GM18502 (cell line): ENCODE data around the gene HRH1.

ENCODE experiments used
- ATAC-seq: cut with Tn5 transposase; IDR thresholded peaks from one replicate; pipeline ENCODE4 v1.9.1; 2021; ENCODE audit warnings: mild to moderate bottlenecking; ENCODE audit not compliant: unreplicated experiment, poor library complexity

The HRH1 gene

DNA sequence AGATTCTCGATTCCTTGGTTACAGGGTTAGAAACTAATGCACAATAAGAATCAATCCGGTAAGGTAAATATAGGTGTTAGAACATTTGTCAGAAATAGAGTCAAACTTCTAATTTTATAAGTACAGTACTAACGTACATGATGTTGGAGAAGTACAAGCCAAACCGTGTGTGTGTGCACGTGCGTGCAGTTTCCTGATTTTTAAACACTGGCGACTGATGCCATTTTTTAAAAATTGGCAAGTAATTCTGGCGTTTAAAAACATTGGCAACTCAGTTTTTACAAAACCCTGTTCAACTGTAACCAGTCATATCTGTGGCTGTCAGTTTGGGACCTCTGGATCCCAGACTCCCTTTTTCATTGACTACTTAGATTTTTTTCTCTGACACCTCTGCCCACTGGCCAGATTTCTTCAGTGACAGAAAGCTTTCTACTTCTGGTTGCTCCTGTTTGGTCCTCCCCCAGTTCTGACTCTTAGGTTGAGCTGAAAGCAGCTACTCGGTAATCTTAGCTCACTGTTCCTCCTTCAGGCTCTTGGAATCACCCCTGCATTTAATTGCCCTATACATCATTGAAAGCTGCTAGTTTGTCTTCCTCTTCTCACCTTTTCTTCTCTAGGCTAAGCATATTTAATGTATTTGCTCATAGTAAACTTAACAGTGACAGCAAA is 118.7 kb downstream of the HRH1 start:
- no peak for ATAC-seq

DNA sequence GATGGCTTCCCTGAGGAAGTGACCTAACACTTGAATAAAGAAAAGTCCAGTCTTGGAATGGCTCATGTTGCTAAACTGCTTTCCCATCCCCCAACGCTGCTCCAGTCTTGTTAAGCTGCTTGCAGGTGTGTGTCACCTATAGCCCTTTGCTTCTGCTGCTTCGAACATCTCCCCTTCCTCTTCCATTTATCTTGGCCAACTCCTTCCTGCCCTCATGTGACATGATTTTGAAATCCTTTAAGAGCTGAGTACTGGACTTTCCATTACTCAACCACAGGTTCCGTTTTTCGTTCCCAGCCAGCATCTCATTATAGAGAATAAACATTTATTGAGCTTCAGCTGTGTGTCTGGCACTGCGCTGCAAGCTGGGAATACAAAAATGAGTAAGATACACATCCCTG is 119.6 kb downstream of the HRH1 start:
- ATAC-seq: no peak

DNA sequence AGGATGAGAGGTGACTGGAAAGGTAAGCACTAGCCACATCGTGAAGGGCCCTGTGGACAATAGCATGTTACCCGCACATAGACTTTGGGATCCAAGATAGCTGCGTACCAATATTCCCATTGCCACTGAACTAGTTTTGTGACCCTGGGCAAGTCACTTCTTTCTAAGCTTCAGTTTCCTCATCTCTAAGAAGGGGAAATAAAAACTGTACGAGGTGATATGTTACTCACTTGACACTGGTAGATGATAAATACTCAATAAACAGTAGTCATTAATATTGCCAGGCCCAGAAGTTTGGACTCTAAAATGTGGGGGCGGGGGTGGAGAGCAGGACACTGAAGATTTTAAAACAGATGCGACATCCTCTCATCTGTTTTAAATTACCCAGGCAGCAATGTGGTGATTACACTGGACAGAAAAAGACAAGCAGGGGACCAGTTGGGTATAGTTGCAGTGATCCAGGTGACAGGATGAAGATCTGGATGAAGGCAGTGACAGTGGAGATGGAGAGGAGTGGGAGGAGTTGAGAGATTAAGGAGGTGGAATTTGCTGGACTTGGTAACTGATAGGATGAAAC is 120.4 kb downstream of the HRH1 start:
- ATAC-seq: no peak

DNA sequence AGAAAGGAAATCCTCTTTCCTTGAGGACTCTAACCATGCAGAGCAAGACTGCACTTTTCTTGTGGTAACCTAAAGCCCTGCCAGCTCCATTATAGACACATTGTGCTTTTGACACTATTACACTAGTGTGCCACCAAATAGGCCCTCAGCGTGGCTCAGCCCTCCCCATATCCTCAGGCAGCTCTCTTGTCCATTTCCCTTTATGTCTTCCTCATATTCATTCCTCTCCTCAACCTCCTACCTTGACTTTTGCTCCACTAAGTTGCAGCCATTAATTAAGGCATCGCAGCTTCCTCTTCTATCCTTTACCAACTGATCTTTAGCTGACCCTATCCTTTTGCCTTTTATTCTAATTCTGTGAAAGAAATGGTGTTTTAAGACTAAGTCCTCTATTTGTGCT is 121.6 kb downstream of the HRH1 start:
- ATAC-seq: no peak

DNA sequence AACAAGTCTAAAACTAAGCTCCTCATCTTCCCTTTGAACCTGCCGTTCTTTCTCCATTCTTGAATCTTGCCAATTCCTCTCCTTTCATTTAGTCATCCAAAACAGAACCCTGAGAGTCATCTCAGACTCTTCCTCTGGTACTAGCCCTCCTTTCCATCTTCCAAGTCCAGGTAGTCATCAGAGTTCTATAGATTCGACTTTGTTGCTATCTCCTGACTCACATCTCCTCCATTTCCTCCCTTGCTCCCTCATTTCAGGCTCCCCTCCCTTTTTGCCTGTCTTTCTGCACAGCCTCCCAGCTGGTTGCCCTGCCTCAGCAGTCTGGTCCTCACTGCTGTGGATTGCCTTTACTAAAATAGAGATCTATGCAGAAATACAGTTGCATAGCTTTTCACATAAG is 122.6 kb downstream of the HRH1 start:
- ATAC-seq: no peak

DNA sequence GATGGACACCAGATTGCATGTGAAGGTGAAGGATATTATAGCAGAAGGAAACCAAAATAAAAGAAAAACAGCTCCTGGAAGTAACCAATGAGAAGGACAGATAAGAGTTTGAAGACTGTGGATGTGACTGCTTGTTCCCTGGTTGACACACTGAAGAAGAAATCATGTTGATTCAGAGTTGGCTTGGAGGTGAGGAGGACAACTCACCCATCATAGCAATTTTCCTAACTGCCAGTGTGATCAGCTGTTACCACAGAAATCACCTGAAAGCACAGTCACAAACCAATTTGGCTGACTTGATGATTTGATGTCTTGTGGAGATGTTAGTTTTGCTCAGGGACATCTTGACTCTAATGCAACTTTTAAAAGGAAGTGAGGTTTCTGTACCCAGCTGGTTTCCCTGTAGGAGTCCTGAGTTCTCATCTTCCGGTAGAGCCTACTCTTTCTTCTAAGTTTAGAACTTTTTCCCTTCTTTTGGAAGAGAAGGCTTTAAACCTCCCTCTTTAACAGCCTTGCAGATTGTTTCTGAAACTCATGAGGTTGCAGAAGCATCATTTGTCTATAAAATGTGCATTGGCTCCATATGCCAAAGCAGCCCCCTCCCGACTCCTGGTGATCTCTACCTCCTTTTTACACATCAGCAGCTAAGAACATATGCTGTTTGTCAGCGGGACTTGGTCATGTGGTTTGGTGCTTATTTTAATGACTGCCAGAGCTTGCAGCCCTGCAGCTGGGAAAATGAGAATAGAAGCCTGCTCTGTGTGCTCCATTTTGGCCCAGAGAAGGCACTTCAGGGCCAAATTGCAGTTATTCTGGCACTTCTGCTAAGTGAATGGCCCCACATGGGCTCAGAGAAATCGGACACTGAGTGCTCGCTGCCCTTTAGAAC is 128.2 kb downstream of the HRH1 start:
- no peak for ATAC-seq

DNA sequence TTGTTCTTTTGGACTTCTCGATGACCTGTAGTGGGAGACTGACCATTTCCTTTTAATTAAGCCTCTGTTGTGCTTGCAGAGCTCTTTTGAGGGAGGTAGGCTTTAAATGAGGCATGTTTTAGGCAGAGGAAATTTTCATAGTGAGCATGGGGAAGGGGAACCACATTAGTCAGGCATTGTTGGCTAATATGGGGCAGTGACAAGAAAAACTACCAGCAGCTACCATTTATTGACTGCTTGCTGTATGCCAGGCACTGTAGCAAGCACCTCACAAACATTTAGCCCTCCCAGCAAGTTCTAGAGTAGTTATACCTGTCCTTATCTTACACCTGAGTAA is 128.8 kb downstream of the HRH1 start:
- no peak for ATAC-seq

DNA sequence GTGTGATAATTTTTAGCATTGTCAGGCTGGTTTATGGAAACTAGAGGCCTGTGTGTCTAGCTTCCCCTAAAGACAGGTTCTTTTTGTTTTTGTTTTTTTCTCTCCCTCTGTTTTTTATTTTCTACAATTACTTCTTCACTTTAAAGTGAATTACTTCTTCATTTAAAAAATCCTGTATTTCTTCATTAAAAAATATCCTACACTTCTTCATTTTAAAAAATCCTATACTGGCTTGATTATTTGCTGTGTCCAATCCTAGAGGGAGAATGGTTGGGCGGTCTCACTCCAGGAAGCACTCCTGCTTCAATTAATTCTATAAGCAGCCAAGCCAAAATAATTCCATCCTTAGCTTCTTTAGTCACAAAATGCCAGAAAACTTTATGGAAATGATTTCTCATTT is 129.7 kb downstream of the HRH1 start:
- ATAC-seq: no peak

DNA sequence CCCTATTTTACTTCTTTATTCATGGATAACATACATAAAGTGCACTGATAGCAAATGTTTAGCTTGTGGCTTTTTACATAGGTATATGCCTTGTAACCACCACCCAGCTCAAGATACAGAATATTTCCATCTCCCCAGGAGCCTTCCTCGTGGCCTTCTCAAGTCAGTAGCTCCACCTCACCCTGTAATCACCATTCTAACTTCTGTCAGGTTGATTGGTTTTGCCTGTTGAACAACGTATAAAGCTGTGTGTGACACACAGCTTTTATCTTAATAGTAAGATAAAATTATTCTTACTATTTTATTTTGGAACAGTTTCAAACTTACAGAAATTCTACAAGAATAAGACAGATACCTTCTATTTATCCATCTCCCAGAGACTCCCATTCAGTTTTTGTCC is 131.2 kb downstream of the HRH1 start:
- no peak for ATAC-seq

DNA sequence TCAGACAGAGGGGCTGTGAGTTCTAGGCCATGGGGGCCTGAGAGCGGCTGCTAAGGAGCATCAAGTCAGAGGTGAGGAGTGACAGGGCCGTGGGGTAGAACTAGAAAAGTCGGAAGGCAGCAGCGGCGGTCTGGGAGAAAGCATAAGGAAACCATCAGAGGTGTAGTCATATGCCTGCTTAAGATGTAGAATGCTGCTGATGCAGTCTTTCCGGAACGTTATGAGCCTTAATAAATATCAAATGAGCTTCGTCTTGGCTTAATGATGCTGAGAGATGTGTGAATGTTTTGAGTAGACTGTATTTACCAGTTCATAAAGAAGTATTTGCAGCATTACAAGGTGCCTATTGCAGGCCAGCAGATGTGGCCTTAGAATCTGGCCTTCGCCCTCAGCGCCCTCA is 133.1 kb downstream of the HRH1 start:
- ATAC-seq: no peak

DNA sequence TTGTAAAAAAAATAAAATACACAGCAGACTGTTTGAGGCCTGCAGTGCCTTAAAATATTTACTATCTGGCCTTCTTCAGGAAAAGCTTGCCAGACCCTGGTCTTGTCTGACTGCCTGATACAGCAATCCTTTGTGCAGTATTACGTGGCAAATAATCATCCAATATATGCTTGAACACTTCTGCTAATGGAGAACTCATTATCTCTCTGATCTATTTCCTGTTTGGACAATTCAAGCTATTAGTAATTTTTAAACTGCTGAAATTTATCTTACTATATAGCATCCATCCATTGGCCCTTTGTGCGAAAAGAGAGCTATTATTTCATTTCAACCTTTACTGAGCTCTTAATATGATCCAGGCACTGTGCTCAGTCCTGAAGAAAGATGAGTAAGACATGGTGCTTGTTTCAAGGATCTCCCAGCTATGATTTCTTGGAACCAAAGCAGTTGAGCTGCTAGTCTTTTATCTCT is 133.8 kb downstream of the HRH1 start:
- no peak for ATAC-seq

DNA sequence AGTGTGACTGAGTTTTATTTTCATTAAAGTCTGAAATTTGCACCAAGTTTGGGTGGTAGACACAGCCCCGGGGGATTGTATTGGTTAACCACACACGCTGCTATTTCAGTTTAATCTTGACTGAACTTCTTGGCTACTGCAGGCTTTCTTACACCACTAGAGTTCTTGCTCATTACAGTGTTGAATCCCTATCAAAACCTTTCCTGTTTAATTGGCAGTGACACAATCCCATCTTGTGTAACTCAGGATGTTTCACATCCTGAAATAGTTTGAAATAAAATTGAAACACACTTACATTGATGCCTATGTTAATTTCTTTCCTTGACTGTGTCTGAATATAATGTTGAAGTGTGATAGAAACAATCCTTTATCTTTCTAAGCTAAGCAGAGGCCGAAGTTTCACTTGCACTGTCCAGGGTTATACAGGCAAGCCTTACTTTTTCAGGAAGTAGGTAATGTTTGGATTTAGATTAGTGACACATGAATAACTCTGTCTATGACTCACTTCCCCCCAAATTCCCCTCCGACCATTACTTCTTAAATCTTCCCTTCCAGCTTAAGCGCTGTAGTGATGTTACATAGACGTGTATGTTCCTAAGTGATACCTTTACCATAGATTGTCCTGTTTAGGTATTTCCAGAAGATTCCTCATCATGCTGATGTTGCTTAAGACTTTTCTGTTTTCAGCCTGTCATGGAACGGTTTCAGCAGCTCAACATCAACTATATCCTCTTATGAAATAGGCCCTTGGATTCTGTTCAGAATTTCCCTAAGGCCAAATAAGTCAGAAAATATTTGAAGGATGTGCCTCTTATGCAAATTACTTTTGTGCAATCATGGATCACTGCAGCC is 134.7 kb downstream of the HRH1 start:
- ATAC-seq: peak; percentile 76

DNA sequence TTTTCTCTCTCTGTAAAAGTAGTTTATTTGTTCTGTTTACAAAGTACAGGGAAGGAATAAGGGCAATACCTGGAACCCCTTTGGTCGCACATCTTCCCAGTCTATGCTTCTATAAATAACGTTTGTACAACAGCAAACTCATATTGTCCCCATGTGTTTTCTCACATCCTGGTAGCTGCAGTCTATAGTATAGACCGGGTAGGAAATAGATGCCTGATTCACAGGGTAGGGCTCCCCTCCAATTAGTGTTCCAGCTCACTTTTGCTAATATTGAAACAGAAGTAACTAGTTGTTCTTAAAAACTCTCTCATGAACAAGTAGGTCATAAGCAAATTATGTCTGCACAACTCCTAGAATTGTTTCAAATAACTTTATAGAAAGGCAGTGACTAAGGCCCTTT is 135.6 kb downstream of the HRH1 start:
- peak; percentile 24 for ATAC-seq

DNA sequence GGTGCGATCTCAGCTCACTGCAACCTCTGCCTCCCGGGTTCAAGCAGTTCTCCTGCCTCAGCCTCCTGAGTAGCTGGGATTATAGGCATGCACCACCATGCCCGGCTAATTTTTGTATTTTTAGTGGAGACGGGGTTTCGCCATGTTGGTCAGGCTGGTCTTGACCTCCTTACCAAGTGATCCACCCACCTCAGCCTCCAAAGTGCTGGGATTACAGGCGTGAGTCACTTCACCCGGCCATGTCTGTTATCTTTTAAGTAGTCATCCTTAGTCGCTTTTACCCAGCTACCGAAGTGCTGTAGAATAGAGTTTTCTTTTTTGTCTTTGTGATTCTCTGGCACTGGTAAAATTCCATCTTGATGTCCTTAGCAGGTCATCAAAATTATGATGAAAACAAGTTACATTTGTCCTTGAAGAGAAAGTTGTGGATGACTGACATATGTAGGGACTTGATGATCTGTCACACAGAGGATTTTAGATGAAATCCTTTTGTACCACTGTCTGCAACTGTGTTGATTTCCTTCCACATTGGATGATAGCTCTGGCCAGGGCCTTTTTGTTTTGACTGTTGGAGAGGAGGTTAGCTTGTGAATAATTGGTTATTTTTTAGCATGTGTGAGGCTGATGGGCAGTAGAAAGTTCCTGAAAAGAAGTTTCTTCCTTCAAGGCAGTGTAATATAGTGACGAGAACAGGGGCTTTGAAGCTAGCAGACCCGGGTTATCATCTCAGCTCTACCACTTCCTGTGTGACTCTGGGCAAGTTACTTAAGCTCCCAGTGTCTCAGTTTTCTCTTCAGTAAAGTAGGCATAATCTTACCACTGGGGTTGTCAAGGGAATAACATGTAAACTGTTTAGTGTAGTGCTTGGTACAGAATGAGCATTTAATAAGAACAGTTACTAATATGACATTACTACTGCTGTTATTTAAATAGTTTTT is 136.7 kb downstream of the HRH1 start:
- ATAC-seq: peak; percentile 44

DNA sequence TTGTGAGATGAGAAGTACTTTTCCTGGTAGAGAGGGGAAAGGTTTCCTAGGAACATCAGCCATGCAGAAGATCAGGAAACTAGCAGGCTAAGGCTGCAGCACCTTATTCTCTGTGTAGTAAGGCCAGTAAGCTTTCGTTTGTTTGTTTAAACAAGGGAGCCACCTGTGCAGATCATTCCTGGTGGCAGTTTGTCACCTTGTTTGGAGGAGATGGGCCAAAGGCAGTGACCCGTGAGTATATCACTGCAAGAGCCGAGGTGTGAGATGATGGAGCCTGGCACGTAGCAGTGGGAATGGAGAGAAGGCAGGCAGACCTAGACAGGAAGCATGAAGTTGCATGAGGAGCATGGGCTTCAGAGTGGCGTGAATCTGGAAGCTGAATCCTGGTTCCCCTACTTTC is 137.5 kb downstream of the HRH1 start:
- no peak for ATAC-seq

DNA sequence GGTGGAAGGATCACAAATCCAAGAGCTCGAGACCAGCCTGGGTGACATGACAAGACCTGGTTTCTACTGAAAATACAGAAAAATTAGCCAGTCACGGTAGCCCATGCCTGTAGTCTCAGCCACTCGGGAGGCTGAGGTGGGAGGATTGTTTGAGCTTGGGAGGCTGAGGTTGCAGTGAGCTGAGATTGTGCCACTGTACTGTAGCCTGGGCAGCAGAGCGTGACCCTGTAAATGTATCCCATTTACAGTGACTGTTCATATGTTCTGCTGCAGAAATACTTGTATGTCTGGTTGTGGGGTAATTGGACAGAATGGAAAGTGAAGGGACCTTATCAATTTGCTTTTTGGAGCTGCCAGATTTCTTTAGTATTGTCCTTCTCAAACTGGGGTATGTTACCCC is 142.8 kb downstream of the HRH1 start:
- ATAC-seq: no peak

DNA sequence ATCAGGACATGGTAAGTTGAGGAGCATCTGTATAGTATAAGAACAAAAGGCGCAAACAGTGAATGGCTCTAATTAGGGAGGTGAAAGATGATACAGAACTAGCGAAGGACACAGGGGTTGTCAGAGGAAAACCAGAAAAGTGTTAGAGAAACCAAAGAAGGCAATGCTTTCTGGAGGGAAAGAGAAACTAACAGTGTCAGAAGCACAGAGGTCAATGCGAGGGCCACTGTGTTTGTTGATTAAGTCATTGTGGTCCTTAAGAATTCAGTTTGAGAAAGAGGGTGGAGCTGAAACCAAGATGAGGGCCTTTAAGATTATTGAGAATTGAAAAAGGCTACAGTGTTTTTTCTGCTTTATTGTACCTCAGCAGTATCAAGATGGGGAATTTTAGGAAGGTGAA is 146.7 kb downstream of the HRH1 start:
- ATAC-seq: peak; percentile 86

DNA sequence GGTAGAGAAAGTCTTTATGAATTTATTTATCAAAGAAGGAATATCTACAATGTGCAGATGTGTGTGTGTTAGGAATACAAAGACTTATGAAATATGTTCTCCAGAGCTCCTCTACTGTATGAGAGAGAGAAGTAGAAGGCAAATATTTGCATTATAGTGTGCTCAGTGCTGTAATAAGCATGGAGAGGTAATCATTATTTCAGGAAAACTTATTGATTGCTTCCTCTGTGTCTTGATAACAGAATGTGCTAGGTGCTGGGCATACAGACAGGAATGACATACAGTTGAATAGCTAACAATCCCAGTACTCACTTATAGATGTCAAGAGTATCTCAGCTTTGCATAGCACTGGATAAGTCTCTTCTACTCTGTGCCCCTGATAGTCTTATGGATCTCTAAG is 148.2 kb downstream of the HRH1 start:
- no peak for ATAC-seq

DNA sequence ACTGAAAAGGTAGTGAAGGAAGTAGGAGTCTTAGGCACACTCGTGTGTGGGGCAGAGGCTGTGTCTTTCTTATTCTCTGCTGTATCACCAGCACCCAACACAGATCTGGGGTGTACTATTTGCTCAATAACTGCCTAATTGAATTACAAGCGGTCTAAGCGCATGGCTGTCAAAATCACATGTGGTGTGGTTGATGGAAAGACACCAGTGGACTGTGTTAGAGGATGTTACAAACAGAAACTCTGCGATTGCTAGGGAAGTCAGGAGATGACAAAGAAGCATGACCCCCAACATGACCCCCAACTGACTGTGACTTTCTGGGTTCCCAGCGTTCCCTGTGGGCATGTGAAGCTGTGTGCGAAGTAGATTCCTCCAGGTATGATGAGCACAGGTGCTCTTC is 149.9 kb downstream of the HRH1 start:
- no peak for ATAC-seq

DNA sequence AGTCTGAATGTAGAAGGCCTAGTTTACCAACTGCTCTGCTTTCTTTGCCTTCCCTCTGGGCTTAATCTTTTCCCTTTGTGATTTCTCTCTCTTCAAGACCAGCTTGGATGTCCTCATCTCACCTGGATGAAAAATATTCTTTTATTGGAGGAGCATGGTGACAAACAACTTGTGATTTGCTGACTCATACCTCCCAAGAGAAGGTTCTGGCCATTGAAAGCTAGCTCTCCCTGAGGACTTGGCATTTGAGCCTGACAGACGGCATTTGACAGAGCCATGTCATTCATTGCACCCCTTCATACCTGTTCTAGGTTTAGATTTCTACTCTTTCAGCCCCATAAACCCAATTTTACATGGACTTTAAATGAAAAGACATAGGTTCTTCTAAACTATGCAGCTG is 151.2 kb downstream of the HRH1 start:
- ATAC-seq: no peak
